Measurements from ENCODE around the gene METTL2B. TPM values are rescaled to one million over a fixed set of nuclear protein-coding genes. Genes with fewer than 3 reads are reported as not detected.
"Not testable (repeated sequence)": the region's sequence is repeated elsewhere in the genome, so short reads cannot be mapped to it uniquely, and the experiment has no call there.

METTL2B gene, protein sequence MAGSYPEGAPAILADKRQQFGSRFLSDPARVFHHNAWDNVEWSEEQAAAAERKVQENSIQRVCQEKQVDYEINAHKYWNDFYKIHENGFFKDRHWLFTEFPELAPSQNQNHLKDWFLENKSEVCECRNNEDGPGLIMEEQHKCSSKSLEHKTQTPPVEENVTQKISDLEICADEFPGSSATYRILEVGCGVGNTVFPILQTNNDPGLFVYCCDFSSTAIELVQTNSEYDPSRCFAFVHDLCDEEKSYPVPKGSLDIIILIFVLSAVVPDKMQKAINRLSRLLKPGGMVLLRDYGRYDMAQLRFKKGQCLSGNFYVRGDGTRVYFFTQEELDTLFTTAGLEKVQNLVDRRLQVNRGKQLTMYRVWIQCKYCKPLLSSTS
- 10 to 100 TPM in 1 of 3 donors, 1 to 10 TPM in 2; 6.9 to 16.1 (median 8.4) TPM for polyA plus RNA-seq

DNA sequence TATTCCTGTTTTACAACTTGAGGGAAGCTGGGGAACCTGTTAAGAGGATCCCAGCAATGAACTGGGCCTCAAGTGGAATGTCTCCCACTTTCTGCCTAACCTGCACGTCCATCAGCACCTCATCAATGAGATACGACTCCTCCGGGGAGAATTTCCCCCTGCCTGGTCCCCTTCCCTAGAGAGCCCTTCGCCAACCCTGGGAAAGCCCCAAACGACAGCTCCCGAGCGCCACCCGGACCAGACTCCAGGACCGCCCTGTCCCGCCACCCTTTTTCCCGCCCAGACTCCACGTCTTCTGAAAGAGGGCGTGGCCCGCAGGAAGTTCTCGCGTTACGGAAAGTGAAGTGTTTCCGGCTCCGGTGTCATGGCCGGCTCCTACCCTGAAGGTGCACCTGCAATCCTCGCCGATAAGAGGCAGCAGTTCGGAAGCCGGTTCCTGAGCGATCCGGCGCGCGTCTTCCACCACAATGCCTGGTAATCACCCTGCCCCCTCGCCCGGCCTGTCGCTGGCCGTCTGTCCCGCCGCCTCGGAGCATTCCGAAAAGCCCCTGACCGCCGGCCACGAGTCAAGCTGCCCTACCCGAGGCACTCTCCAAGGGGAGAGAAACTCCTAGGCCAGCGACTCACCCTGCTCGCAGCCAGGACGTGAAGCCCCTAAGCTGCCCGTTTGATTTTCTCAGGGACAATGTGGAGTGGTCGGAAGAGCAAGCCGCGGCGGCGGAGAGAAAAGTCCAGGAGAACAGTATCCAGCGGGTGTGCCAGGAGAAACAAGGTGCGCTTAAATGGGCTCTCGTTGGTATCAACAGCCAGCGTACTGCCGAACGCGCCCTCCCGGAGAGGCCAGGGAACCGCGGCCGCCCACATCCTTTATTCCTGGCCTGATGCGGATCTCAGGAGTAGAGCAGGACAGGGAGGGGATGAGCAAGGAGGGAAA is at the start of gene METTL2B:
METTL2B (plus strand) TSS at position 347 of the 934 bp plus-strand sequence; CDS start at position 365, 18 bp downstream.
- 0 to 1% (median 0%) methylated on average over 61 to 62 of the region's 62 CpGs for WGBS, 3 donors
- not testable (repeated sequence) for H3K27ac ChIP-seq (ENCODE audit: low read depth, low read length)

DNA sequence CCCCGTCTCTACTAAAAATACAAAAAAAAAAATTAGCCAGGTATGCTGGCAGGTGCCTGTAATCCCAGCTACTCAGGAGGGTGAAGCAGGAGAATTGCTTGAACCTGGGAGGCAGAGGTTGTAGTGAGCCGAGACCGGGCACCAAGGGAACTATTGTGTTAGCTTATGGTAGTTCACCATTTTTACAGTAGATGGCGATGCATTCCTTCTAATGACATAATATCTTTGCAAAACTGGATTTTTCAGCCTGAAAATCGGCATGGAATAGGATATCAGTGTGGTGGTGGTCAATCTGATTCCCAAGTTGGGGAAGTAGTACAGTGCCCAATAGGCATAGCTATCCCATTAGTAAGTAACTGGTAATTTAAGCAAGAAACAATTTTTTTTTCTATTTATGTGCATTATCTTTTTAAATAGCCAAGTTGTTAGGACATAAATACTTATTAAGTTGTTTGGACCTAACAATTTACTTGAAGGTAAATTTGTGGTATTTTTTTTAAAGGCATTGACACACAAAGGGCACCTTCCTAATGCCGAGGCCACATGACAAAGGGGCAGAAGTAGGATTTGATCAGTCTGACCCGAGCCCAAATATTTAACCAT is 49.2 kb upstream of the METTL2B start:
- 13 to 20% (median 17%) methylated on average over 7 of the region's 7 CpGs for WGBS, 3 donors
- no peak overlapping the region for H3K27ac ChIP-seq (ENCODE audit: low read depth, low read length)

DNA sequence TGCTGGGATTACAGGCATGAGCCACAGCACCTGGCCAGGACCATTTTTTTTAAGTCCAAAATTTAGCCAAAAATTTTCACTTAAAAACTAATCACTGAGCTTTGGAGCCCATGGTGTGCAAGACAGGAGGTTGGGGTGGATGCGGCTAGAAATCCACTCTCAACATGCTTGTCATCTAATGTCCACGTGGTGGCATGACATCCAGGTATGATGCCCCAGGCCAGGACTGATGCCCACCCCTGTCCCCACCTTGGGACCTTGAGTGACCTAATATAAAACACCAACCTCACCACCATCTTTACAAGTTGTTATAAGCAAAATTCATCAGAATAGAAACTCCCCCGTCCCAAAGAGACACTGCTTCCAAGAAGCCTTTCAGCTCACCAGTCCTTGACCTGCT is 46.3 kb upstream of the METTL2B start:
- WGBS, 3 donors: 77 to 85% (median 82%) methylated on average over 3 of the region's 3 CpGs
- H3K27ac ChIP-seq (ENCODE audit: low read depth, low read length): no peak overlapping the region

DNA sequence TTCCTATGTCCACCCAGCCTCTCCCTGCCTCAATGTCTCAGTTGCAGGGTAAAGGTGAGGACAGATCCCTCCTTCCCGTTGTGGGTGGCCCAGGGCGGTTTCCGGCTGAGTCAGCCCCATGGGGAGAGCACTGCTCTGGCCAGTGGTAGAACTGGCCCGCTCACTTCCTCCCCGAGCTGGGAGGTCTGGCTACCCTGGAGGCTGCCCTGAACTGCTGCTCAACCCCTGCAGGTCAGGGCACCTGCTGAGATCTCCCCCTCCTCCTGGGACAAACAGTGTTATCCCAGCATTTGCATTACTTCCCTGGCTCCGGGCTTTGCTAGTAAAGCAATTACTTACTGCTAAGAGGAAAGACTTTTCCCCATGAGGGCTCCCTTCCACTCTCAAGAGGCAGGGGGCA is 45.3 kb upstream of the METTL2B start:
- 57 to 69% (median 59%) methylated on average over 6 of the region's 6 CpGs for WGBS, 3 donors
- no peak overlapping the region for H3K27ac ChIP-seq (ENCODE audit: low read depth, low read length)

- H3K27ac ChIP-seq (ENCODE audit: low read depth, low read length): no peak overlapping the region
- 79 to 92% (median 89%) methylated on average over 2 of the region's 2 CpGs for WGBS, 3 donors
Measured at GRCh38 chr7:128431754-128432153, 44.8 kb upstream of the METTL2B start.

- WGBS, 3 donors: 76 to 81% (median 78%) methylated on average over 4 of the region's 4 CpGs
- no peak overlapping the region for H3K27ac ChIP-seq (ENCODE audit: low read depth, low read length)
Measured at GRCh38 chr7:128434413-128435326, 41.9 kb upstream of the METTL2B start.

GRCh38 chr7:128435327-128435686 is 41.2 kb upstream of the METTL2B start:
- H3K27ac ChIP-seq (ENCODE audit: low read depth, low read length): no peak overlapping the region
- WGBS, 3 donors: 42 to 87% (median 73%) methylated on average over 3 of the region's 3 CpGs

GRCh38 chr7:128437426-128438332 is 38.9 kb upstream of the METTL2B start:
- no peak overlapping the region for H3K27ac ChIP-seq (ENCODE audit: low read depth, low read length)
- WGBS, 3 donors: 72 to 87% (median 80%) methylated on average over 8 of the region's 8 CpGs

DNA sequence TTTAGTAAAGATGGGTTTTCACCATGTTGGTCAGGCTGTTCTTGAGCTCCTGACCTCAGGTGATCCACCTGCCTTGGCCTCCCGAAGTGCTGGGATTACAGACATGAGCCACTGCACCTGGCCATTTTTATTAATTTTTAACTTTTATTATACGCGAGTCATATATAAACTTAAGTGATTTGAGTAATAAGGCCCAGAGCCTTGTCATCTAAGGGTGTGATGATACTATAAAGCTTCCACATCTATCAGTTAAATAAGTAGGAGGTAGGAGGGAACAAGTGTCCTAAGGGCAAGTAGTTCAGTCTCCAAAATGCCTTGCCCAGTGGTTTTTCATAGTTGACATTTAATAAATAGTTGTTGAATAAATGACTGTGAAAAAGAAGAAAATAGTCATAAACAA is 34.2 kb upstream of the METTL2B start:
- 71 to 94% (median 87%) methylated on average over 3 of the region's 3 CpGs for WGBS, 3 donors
- no peak overlapping the region for H3K27ac ChIP-seq (ENCODE audit: low read depth, low read length)

GRCh38 chr7:128443831-128444600 is 32.5 kb upstream of the METTL2B start:
- H3K27ac ChIP-seq (ENCODE audit: low read depth, low read length): no peak overlapping the region
- WGBS, 3 donors: 71 to 84% (median 74%) methylated on average over 7 of the region's 7 CpGs

DNA sequence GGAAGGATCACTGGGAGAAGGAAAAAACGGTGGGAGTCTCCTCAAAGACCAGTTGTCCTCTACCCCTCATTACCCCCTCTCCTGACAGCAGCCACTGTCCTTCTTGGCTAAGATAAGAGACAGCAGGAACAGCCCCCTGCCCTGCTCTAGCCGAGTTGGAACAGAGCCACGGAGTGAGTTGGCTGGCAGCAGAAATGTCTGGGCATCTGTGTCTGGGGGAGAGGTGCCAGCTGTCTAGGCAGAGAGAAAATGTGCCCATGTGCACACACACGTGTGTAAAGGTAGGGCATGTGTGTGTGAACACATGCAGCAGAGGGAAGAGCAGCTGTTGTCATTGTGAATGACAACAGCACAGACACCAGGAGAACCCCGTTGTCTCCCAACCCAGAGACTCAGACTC is 30.2 kb upstream of the METTL2B start:
- 46 to 67% (median 54%) methylated on average over 5 of the region's 5 CpGs for WGBS, 3 donors
- H3K27ac ChIP-seq (ENCODE audit: low read depth, low read length): no peak overlapping the region

DNA sequence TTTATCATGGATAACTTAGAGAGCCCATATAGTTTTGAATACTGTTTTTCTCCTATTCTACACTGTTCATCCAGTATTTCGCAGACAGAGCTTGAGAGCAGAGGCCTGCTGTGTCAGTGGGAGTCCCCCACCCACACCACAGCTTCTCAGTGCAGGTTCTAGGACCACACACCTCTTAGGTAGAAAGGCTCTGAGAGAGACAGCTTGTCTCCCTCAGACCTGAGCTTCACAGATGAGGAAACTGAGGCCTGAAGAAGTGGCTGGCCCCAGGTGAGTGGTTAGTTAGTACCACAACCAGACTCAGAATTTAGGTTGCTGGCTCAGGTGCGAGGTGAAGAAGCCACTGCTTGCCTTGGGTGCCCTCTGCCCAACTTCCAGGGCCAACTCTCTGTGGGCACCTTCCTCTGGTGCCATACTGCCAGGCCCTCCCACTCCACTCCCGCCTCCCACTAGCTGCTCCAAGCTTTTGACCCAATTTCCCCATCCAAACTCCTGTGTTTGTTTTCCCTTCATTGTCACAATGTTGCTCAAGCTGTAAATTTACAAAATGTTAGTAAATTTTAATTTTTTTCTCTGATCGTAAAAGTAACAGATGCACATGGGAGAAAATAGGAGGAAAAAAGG is 28.5 kb upstream of the METTL2B start:
- 71 to 89% (median 71%) methylated on average over 3 to 4 of the region's 4 CpGs for WGBS, 3 donors
- H3K27ac ChIP-seq (ENCODE audit: low read depth, low read length): no peak overlapping the region

- no peak overlapping the region for H3K27ac ChIP-seq (ENCODE audit: low read depth, low read length)
- 85 to 88% (median 86%) methylated on average over 6 of the region's 6 CpGs for WGBS, 3 donors
Measured at GRCh38 chr7:128448751-128449302, 27.7 kb upstream of the METTL2B start.

- 50 to 74% (median 53%) methylated on average over 4 of the region's 4 CpGs for WGBS, 3 donors
- no peak overlapping the region for H3K27ac ChIP-seq (ENCODE audit: low read depth, low read length)
Measured at GRCh38 chr7:128450409-128450808, 26.1 kb upstream of the METTL2B start.

GRCh38 chr7:128450913-128451312 is 25.6 kb upstream of the METTL2B start:
- peak overlapping the region; percentile 65 for H3K27ac ChIP-seq (ENCODE audit: low read depth, low read length)
- WGBS, 3 donors: 88 to 95% (median 93%) methylated on average over 5 of the region's 5 CpGs

DNA sequence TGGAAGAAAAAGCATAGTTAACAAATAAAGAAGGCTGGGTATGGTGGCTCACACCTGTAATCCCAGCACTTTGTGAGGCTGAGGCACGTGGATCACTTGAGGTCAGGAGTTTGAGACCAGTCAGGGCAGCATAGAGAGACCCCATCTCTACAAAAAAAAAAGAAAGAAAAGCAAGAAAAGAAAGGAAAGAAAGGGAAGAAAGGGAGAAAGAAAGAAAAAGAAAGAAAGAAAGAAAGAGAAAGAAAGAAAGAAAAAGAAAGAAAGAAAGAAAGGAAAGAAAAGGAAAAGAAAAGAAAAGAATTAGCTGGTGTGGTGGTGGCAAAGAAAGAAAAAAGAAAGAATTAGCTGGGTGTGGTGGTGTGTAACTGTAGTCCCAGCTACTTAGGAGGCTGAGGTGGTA is 24.0 kb upstream of the METTL2B start:
- WGBS, 3 donors: 88 to 93% (median 88%) methylated on average over 1 of the region's 1 CpG
- no peak overlapping the region for H3K27ac ChIP-seq (ENCODE audit: low read depth, low read length)

Data from adipose tissue (tissue), 3 donors.